GM23248 (cell line): ENCODE measurements around the gene SIT1. TPM values are rescaled to one million over a fixed set of nuclear protein-coding genes. Genes with fewer than 3 reads are reported as not detected.

Experiments used
- DNase-seq: peaks from one replicate; pipeline ENCODE4 v3.0.0-alpha.2; 2015
- H2AFZ ChIP-seq: fragments of 200-600 bp; sonication (generic); 2 replicates; pipeline ENCODE4 v1.6.1; 2016; ENCODE audit warnings: antibody characterized with exemption
- H3F3A ChIP-seq: fragments of 200-600 bp; sonication (generic); 2 replicates; pipeline ENCODE4 v1.6.1; 2016; ENCODE audit warnings: mild to moderate bottlenecking, antibody characterized with exemption, mixed run types; ENCODE audit not compliant: insufficient read depth
- H3K27ac ChIP-seq: fragments of 200-600 bp; sonication (generic); 2 replicates; pipeline ENCODE4 v1.5.1; 2016; ENCODE audit warnings: mild to moderate bottlenecking
- H3K27me3 ChIP-seq: fragments of 200-600 bp; sonication (generic); replicated peaks from 2 replicates; pipeline ENCODE4 v1.6.1; 2016; ENCODE audit warnings: mild to moderate bottlenecking; ENCODE audit not compliant: insufficient read depth
- H3K36me3 ChIP-seq: fragments of 200-600 bp; sonication (generic); 2 replicates; pipeline ENCODE4 v1.6.1; 2016; ENCODE audit warnings: low read depth, mild to moderate bottlenecking
- H3K4me1 ChIP-seq: fragments of 200-600 bp; sonication (generic); 2 replicates; pipeline ENCODE4 v1.6.1; 2016; ENCODE audit warnings: mild to moderate bottlenecking; ENCODE audit not compliant: insufficient read depth
- H3K4me2 ChIP-seq: fragments of 200-600 bp; sonication (generic); one replicate; pipeline ENCODE4 v1.6.1; 2016; ENCODE audit warnings: mild to moderate bottlenecking; ENCODE audit not compliant: unreplicated experiment
- H3K4me3 ChIP-seq: fragments of 200-600 bp; sonication (generic); 2 replicates; pipeline ENCODE4 v1.5.1; 2016; ENCODE audit warnings: mild to moderate bottlenecking
- H3K79me2 ChIP-seq: fragments of 200-600 bp; sonication (generic); 2 replicates; pipeline ENCODE4 v1.6.1; 2016; ENCODE audit warnings: mild to moderate bottlenecking; ENCODE audit not compliant: insufficient read depth
- H3K9ac ChIP-seq: fragments of 200-600 bp; sonication (generic); 2 replicates; pipeline ENCODE4 v1.6.1; 2016; ENCODE audit warnings: mild to moderate bottlenecking
- H3K9me2 ChIP-seq: fragments of 200-600 bp; sonication (generic); 2 replicates; pipeline ENCODE4 v1.6.1; 2016; ENCODE audit warnings: mixed run types, mild to moderate bottlenecking, moderate library complexity; ENCODE audit not compliant: insufficient read depth
- H3K9me3 ChIP-seq: fragments of 200-600 bp; sonication (generic); one replicate; pipeline ENCODE4 v1.6.1; 2017; ENCODE audit warnings: low read depth
- H4K20me1 ChIP-seq: fragments of 200-600 bp; sonication (generic); 2 replicates; pipeline ENCODE4 v1.6.0; 2016; ENCODE audit not compliant: insufficient read depth
- EZH2 ChIP-seq: fragments of 200-600 bp; sonication (generic); IDR thresholded peaks from 2 replicates; pipeline ENCODE4 v1.6.1; 2018; ENCODE audit warnings: antibody characterized with exemption, mild to moderate bottlenecking; ENCODE audit not compliant: insufficient read depth, poor library complexity, severe bottlenecking
- EZH2phosphoT487 ChIP-seq: fragments of 200-600 bp; sonication (generic); IDR thresholded peaks from 2 replicates; pipeline ENCODE4 v1.6.1; 2018; ENCODE audit warnings: antibody characterized with exemption, moderate library complexity, mild to moderate bottlenecking, low read depth; ENCODE audit not compliant: insufficient read depth
- WGBS, 2 experiments: methylation state at CpG; one replicate each; pipeline ENCODE4 v1.1.6; 2015 to 2017; ENCODE audit warnings: low lambda C conversion rate in 2 of 2, low coverage in 1 of 2; ENCODE audit errors: missing lambda C conversion rate in 2 of 2; 5-methylcytosine and 5-hydroxymethylcytosine counted together
- in situ Hi-C: fragments of 300-500 bp; cut with MboI; formaldehyde crosslinking; loops from 2 replicates; pipeline ENCODE4 v1.15.0; 2020
- polyA plus RNA-seq: library from polyadenylated mRNA; unstranded; fragments of >200 nt; fragmentation: Nextera tagmentation; extraction: Ambion mirVana; gene quantifications from 2 replicates; pipeline ENCODE4 v1.2.1, GENCODE V29; 2016
- total RNA-seq: library from RNA; depleted of rRNA; stranded (reverse); fragments of >200 nt; shearing (Covaris generic); gene quantifications from 2 replicates; pipeline ENCODE4 v1.2.3, GENCODE V29; 2014

SIT1 gene
- total and polyA plus RNA-seq, 2 experiments from 2014 or later = not detected

- no peak overlapping the region for H3K4me3 ChIP-seq
- DNase-seq = peak; percentile 53
- no peak for TF ChIP-seq EZH2
- TF ChIP-seq EZH2phosphoT487 = no peak
- H3K9ac ChIP-seq = no peak overlapping the region
- H4K20me1 ChIP-seq = no peaks in the 10 kb centered on the region
- H3K4me1 ChIP-seq = peaks cover 18% of the 10 kb centered on the region
- H3K36me3 ChIP-seq = peaks cover 5% of the 10 kb centered on the region; the same call in 1 of the 2 replicates
- WGBS, 2 experiments = 60 to 63% methylated on average over 9 of the region's 9 CpGs
- in situ Hi-C loops = no loop called here
- no peaks in the 10 kb centered on the region for H3K9me2 ChIP-seq
- H3K4me2 ChIP-seq = no peak overlapping the region
- peaks cover 18% of the 10 kb centered on the region; the same call in 1 of the 2 replicates for H3K79me2 ChIP-seq
- peaks cover 32% of the 10 kb centered on the region for H3F3A ChIP-seq
- no peaks in the 10 kb centered on the region for H3K27me3 ChIP-seq
- H3K27ac ChIP-seq = no peak overlapping the region
- H2AFZ ChIP-seq = no peak overlapping the region
- H3K9me3 ChIP-seq = no peaks in the 10 kb centered on the region
Observed at GRCh38 chr9:35660966-35661415, 10.3 kb upstream of the SIT1 start.

- Histone ChIP-seq H3K27me3 (no peaks in the 10 kb centered on the region), H2AFZ (no peak overlapping the region), H3K4me1 (peaks cover 18% of the 10 kb centered on the region), H3K27ac (peak overlapping the region; percentile 98), H3K4me2 (peak overlapping the region; percentile 97), H3K9ac (peak overlapping the region; percentile 89), H3F3A (peaks cover 30% of the 10 kb centered on the region), H3K9me3 (no peaks in the 10 kb centered on the region), H3K79me2 (peaks cover 18% of the 10 kb centered on the region; the same call in 1 of the 2 replicates), H3K9me2 (no peaks in the 10 kb centered on the region), H3K4me3 (peak overlapping the region; percentile 90), H4K20me1 (no peaks in the 10 kb centered on the region), H3K36me3 (peaks cover 5% of the 10 kb centered on the region; the same call in 1 of the 2 replicates)
- WGBS, 2 experiments = 17 to 25% methylated on average over 3 of the region's 3 CpGs
- in situ Hi-C loops = no loop called here
- peak; percentile 80 for DNase-seq
- TF ChIP-seq EZH2 (no peak), EZH2phosphoT487 (no peak)
Observed at GRCh38 chr9:35659340-35659739, 8.6 kb upstream of the SIT1 start.

- DNase-seq = peak; percentile 85
- H3K4me3 ChIP-seq = peak overlapping the region; percentile 90
- H3K79me2 ChIP-seq = peaks cover 18% of the 10 kb centered on the region; the same call in 1 of the 2 replicates
- in situ Hi-C loops = no loop called here
- TF ChIP-seq EZH2 = no peak
- no peak for TF ChIP-seq EZH2phosphoT487
- H3K4me1 ChIP-seq = peaks cover 18% of the 10 kb centered on the region
- peak overlapping the region; percentile 89 for H3K9ac ChIP-seq
- peak overlapping the region; percentile 97 for H3K4me2 ChIP-seq
- peak overlapping the region; percentile 98 for H3K27ac ChIP-seq
- peak overlapping the region; percentile 68; the same call in 1 of the 2 replicates for H2AFZ ChIP-seq
- no peaks in the 10 kb centered on the region for H4K20me1 ChIP-seq
- no peaks in the 10 kb centered on the region for H3K27me3 ChIP-seq
- H3F3A ChIP-seq = peaks cover 26% of the 10 kb centered on the region
- no peaks in the 10 kb centered on the region for H3K9me3 ChIP-seq
- H3K9me2 ChIP-seq = no peaks in the 10 kb centered on the region
- WGBS, 2 experiments = 0% methylated on average over 2 of the region's 2 CpGs
- peaks cover 5% of the 10 kb centered on the region; the same call in 1 of the 2 replicates for H3K36me3 ChIP-seq
Observed at GRCh38 chr9:35658968-35659220, 8.2 kb upstream of the SIT1 start.

- peaks cover 5% of the 10 kb centered on the region; the same call in 1 of the 2 replicates for H3K36me3 ChIP-seq
Observed at GRCh38 chr9:35658137-35658967, 7.6 kb upstream of the SIT1 start, which contains the start of gene CCDC107. Gene CCDC107 (plus strand): TSS chr9:35658292. CDS start chr9:35658380, 88 bp downstream.

More at GRCh38 chr9:35658137-35658967, 7.6 kb upstream of the SIT1 start, which contains the start of gene CCDC107:
- no peaks in the 10 kb centered on the region for H3K9me2 ChIP-seq
- H3K27me3 ChIP-seq = no peaks in the 10 kb centered on the region
- H3K9ac ChIP-seq = peak within 1 kb of the TSS; percentile 89
- peaks cover 18% of the 10 kb centered on the region for H3K4me1 ChIP-seq
- H4K20me1 ChIP-seq = no peaks in the 10 kb centered on the region
- no peak for TF ChIP-seq EZH2phosphoT487
- TF ChIP-seq EZH2 = no peak
- 0 to 1% methylated on average over 65 to 66 of the region's 67 CpGs for WGBS, 2 experiments
- peak within 1 kb of the TSS; percentile 97 for H3K4me2 ChIP-seq
- peak within 1 kb of the TSS; percentile 90 for H3K4me3 ChIP-seq
- H2AFZ ChIP-seq = peak within 1 kb of the TSS; percentile 78
- no peaks in the 10 kb centered on the region for H3K9me3 ChIP-seq
- peaks cover 18% of the 10 kb centered on the region; the same call in 1 of the 2 replicates for H3K79me2 ChIP-seq
- in situ Hi-C loops = no loop called here
- H3F3A ChIP-seq = peaks cover 26% of the 10 kb centered on the region
- H3K27ac ChIP-seq = peak within 1 kb of the TSS; percentile 98
- peak; percentile 93 for DNase-seq
